H1 (cell line): Measurements from ENCODE around the gene GZMM. TPM values are rescaled to one million over a fixed set of nuclear protein-coding genes. Genes with fewer than 3 reads are reported as not detected.
A peak's percentile ranks its signal among the peaks of the same experiment; 100 is the strongest.

Source experiments
- CTCF ChIA-PET: fragments of 300-600 bp; sonication (Branson Sonifier 250); formaldehyde crosslinking; loops from one replicate; lab custom pipeline; 2021; ENCODE audit not compliant: partially characterized antibody; lab: Charles Lee
- POLR2A ChIA-PET: fragments of 300-600 bp; sonication (Branson Sonifier 250); formaldehyde crosslinking; loops from one replicate; lab custom pipeline; 2021; ENCODE audit warnings: inconsistent platforms; ENCODE audit not compliant: partially characterized antibody; lab: Charles Lee
- DNase-seq, 2 experiments: peaks; one replicate each; pipeline versions ENCODE4 v3.0.0 to v3.0.0-alpha.2; 2010 to 2022; ENCODE audit warnings: low spot score in 2 of 2, low read depth in 1 of 2, mixed read lengths in 1 of 2
- FAIRE-seq: peaks from 2 replicates; lab custom pipeline; 2011; peaks lifted over from hg19 to GRCh38; lab: Jason Lieb, UNC
- H2AFZ ChIP-seq: 2 replicates; pipeline ENCODE4 v1.8.1; 2012; ENCODE audit warnings: low read length, inconsistent platforms
- H2AK5ac ChIP-seq: 2 replicates; pipeline ENCODE4 v1.6.1; 2013; ENCODE audit warnings: low read depth, low read length
- H2BK120ac ChIP-seq: replicated peaks from 2 replicates; pipeline ENCODE3; 2013; ENCODE audit warnings: low read depth, low read length, inconsistent platforms
- H2BK12ac ChIP-seq: 2 replicates; pipeline ENCODE4 v1.6.1; 2013; ENCODE audit warnings: low read depth, low read length
- H2BK15ac ChIP-seq: 2 replicates; pipeline ENCODE4 v1.6.1; 2013; ENCODE audit warnings: low read length
- H2BK20ac ChIP-seq: 2 replicates; pipeline ENCODE4 v1.6.1; 2013; ENCODE audit warnings: low read length
- H2BK5ac ChIP-seq: 2 replicates; pipeline ENCODE4 v1.6.1; 2013; ENCODE audit warnings: low read depth, low read length
- H3K14ac ChIP-seq: 2 replicates; pipeline ENCODE4 v1.6.1; 2013; ENCODE audit warnings: inconsistent platforms; ENCODE audit not compliant: insufficient read length
- H3K18ac ChIP-seq: 2 replicates; pipeline ENCODE4 v1.6.1; 2013; ENCODE audit warnings: low read length; ENCODE audit errors: extremely low read depth
- H3K23ac ChIP-seq: 2 replicates; pipeline ENCODE4 v1.6.1; 2013; ENCODE audit warnings: inconsistent platforms; ENCODE audit not compliant: insufficient read length
- H3K23me2 ChIP-seq: 2 replicates; pipeline ENCODE4 v1.6.1; 2013; ENCODE audit warnings: low read depth, low read length
- H3K27ac ChIP-seq: 2 replicates; pipeline ENCODE4 v1.6.1; 2011; ENCODE audit warnings: low read depth, low read length, inconsistent platforms
- H3K27me3 ChIP-seq, 4 experiments: replicated peaks in 1 of 4; 1 replicate in 1 of 4; 2 replicates in 3 of 4; pipeline versions ENCODE4 v1.6.1 to v1.8.1; 2011 to 2013; ENCODE audit warnings: low read length in 3 of 4, mild to moderate bottlenecking in 3 of 4, inconsistent platforms in 2 of 4, mixed read lengths in 2 of 4, moderate library complexity in 1 of 4; ENCODE audit not compliant: control insufficient read depth in 3 of 4, insufficient read depth in 3 of 4; ENCODE audit errors: extremely low read depth in 1 of 4
- H3K36me3 ChIP-seq, 4 experiments: 2 replicates each; pipeline versions ENCODE4 v1.6.1 to v1.8.1; 2011 to 2013; ENCODE audit warnings: mild to moderate bottlenecking in 4 of 4, low read length in 3 of 4, moderate library complexity in 2 of 4, control low read depth in 1 of 4, inconsistent platforms in 1 of 4; ENCODE audit not compliant: insufficient read depth in 4 of 4, control insufficient read depth in 2 of 4
- H3K4ac ChIP-seq: replicated peaks from 2 replicates; pipeline ENCODE3; 2013; ENCODE audit warnings: low read length, low read depth, mixed read lengths, inconsistent platforms; ENCODE audit not compliant: insufficient read length
- H3K4me1 ChIP-seq, 4 experiments: replicated peaks in 1 of 4; 1 replicate in 1 of 4; 2 replicates in 3 of 4; pipeline versions ENCODE4 v1.6.1 to v1.8.1; 2011 to 2013; ENCODE audit warnings: low read length in 3 of 4, inconsistent platforms in 2 of 4, mixed read lengths in 1 of 4; ENCODE audit not compliant: insufficient read depth in 4 of 4, control insufficient read depth in 3 of 4
- H3K4me2 ChIP-seq, 2 experiments: 2 replicates each; pipeline versions ENCODE4 v1.6.1 to v1.8.1; 2011 to 2013; ENCODE audit warnings: low read depth in 2 of 2, low read length in 2 of 2, control low read depth in 1 of 2, inconsistent platforms in 1 of 2, mild to moderate bottlenecking in 1 of 2; ENCODE audit not compliant: insufficient read depth in 1 of 2
- H3K4me3 ChIP-seq, 4 experiments: fragments of 200-600, 300-600 bp in 1 of 4; sonication (generic), shearing (Covaris generic), sonication (Bioruptor Twin) in 1 of 4; 2 replicates each; pipeline versions ENCODE4 v1.5.1 to v1.8.1; 2011 to 2016; ENCODE audit warnings: low read length in 4 of 4, low read depth in 3 of 4, control low read depth in 2 of 4, inconsistent platforms in 2 of 4, mild to moderate bottlenecking in 2 of 4, mixed read lengths in 1 of 4, moderate library complexity in 1 of 4; ENCODE audit not compliant: insufficient read depth in 2 of 4; ENCODE audit errors: extremely low read depth in 1 of 4
- H3K56ac ChIP-seq: replicated peaks from 2 replicates; pipeline ENCODE3; 2013; ENCODE audit warnings: low read depth, mild to moderate bottlenecking, mixed read lengths, low read length, inconsistent platforms; ENCODE audit not compliant: insufficient read length
- H3K79me1 ChIP-seq: 2 replicates; pipeline ENCODE4 v1.6.1; 2013; ENCODE audit warnings: low read depth, low read length, control low read depth
- H3K79me2 ChIP-seq, 2 experiments: 2 replicates each; pipeline versions ENCODE4 v1.6.1 to v1.8.1; 2012 to 2013; ENCODE audit warnings: low read length in 2 of 2, mild to moderate bottlenecking in 2 of 2, inconsistent platforms in 1 of 2; ENCODE audit not compliant: insufficient read depth in 2 of 2, control insufficient read depth in 1 of 2
- H3K9ac ChIP-seq, 4 experiments: replicated peaks in 1 of 4; 1 replicate in 1 of 4; 2 replicates in 3 of 4; pipeline versions ENCODE4 v1.6.1 to v1.8.1; 2011 to 2013; ENCODE audit warnings: low read depth in 3 of 4, low read length in 3 of 4, control low read depth in 2 of 4, mild to moderate bottlenecking in 2 of 4, moderate library complexity in 2 of 4, inconsistent platforms in 1 of 4; ENCODE audit errors: extremely low read depth in 1 of 4
- H3K9me3 ChIP-seq, 2 experiments: 2 replicates each; pipeline versions ENCODE4 v1.6.1 to v1.8.1; 2012 to 2013; ENCODE audit warnings: mild to moderate bottlenecking in 2 of 2, moderate library complexity in 2 of 2, control low read depth in 1 of 2, inconsistent platforms in 1 of 2, low read depth in 1 of 2, low read length in 1 of 2, mixed read lengths in 1 of 2; ENCODE audit not compliant: insufficient read depth in 2 of 2
- H4K20me1 ChIP-seq, 2 experiments: replicated peaks in 1 of 2; 2 replicates each; pipeline versions ENCODE3 to v1.8.1; 2011 to 2013; ENCODE audit warnings: inconsistent platforms in 2 of 2, low read length in 2 of 2, mild to moderate bottlenecking in 1 of 2; ENCODE audit not compliant: insufficient read depth in 2 of 2, control insufficient read depth in 1 of 2
- H4K5ac ChIP-seq: 2 replicates; pipeline ENCODE4 v1.6.1; 2013; ENCODE audit warnings: low read length, low read depth, mixed read lengths, inconsistent platforms; ENCODE audit not compliant: insufficient read length
- H4K8ac ChIP-seq: 2 replicates; pipeline ENCODE4 v1.8.0; 2013; ENCODE audit warnings: mild to moderate bottlenecking, moderate library complexity, low read length, inconsistent platforms; ENCODE audit not compliant: insufficient read depth; ENCODE audit errors: extremely low read depth
- H4K91ac ChIP-seq: replicated peaks from 2 replicates; pipeline ENCODE3; 2013; ENCODE audit warnings: low read length, mixed read lengths, inconsistent platforms; ENCODE audit not compliant: insufficient read length
- KDM1A ChIP-seq: fragments of 200-600, 300-600 bp; sonication (generic); IDR thresholded peaks from 2 replicates; pipeline ENCODE4 v1.7.1; 2016; ENCODE audit warnings: mild to moderate bottlenecking, low read length, borderline replicate concordance
- WGBS, 2 experiments: shearing (Covaris generic) in 1 of 2; methylation state at CpG; one replicate each; pipeline versions ENCODE4 v1.1.6 to v1.1.7; 2013 to 2015; ENCODE audit warnings: low lambda C conversion rate in 2 of 2, mixed read lengths in 2 of 2, inconsistent platforms in 1 of 2, low coverage in 1 of 2, missing lambda C conversion rate in 1 of 2; ENCODE audit not compliant: insufficient replicate concordance in 2 of 2, insufficient coverage in 1 of 2, insufficient read length in 1 of 2; ENCODE audit errors: extremely low coverage in 1 of 2, missing lambda C conversion rate in 1 of 2; 5-methylcytosine and 5-hydroxymethylcytosine counted together
- polyA plus RNA-seq, 7 experiments: library from polyadenylated mRNA; depleted of rRNA in 3 of 7; stranded (reverse) in 5 of 7; unstranded in 2 of 7; fragments of >200 nt in 5 of 7; fragments of 200-250 nt in 2 of 7; gene quantifications; 1 replicate in 5 of 7; 2 replicates in 1 of 7; 4 replicates in 1 of 7; pipeline versions ENCODE4 v1.2.1 to v1.2.3, GENCODE V29; 2011 to 2013; ENCODE audit warnings: missing spikeins in 2 of 7, mixed read lengths in 2 of 7
- total RNA-seq: library from RNA; stranded (reverse); fragmentation: NEBNext Ultra II Directional; extraction: Animal tissue kit (Norgen Biotek cat#: 25700); gene quantifications from 2 replicates; pipeline ENCODE4 v1.2.1, GENCODE V29; 2021
- TF ChIP-seq, protein P1 (sequence below): IDR thresholded peaks from 2 replicates; pipeline ENCODE4 v1.6.1; 2012; ENCODE audit warnings: inconsistent platforms

The GZMM gene
- total and polyA plus RNA-seq, 2 of the 8 experiments (the other 6 are each of a cell fraction or from before 2014, with no cell fraction given), result 0.09 to 0.32 TPM

DNA sequence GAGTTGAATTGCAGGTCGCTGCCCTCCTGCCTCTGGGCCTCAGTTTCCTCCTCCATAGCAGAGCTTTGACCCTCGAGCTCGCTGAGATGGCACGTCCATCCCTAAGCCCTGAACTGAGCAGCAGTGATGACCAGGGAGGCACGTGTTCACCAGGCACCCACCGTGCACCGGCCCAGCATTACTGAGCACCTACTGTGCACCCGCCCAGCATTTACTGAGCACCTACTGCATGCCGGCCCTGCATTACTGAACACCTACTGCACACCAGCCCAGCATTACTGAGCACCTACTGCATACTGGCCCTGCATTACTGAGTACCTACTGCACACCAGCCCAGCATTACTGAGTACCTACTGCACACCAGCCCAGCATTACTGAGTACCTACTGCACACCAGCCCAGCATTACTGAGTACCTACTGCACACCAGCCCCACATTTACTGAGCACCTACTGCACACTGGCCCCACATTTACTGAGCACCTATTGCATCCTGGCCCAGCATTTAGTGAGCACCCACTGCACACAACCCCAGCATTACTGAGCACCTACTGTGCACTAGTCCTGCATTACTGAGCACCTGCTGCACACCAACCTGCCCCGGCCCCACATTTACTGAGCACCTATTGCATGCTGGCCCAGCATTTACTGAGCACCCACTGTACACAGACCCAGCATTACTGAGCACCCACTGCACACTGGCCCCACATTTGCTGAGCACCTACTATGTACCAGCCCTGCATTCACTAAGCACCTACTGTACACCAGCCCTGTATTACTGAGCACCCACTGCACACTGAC lies 30.3 kb upstream of the GZMM start:
- CTCF ChIA-PET, result no interaction called here
- no peak for FAIRE-seq

More for the DNA sequence above, 30.3 kb upstream of the GZMM start:
- no peak overlapping the region for H3K23ac ChIP-seq
- H3K9ac ChIP-seq, result no peak overlapping the region
- no peak overlapping the region for H3K56ac ChIP-seq
- WGBS, 2 experiments, result 94% methylated on average over 10 of the region's 10 CpGs; no CpG with 5 or more reads in 1 of the 2 experiments
- H2BK15ac ChIP-seq, result no peak overlapping the region
- H2BK12ac ChIP-seq, result no peak overlapping the region
- H3K9me3 ChIP-seq, result no peaks in the 10 kb centered on the region; a peak in 2 of 4 replicates
- peaks cover 1% of the 10 kb centered on the region; the same call in 1 of the 2 replicates for H3K23me2 ChIP-seq
- no peak overlapping the region for H4K91ac ChIP-seq
- peaks cover 0 to 6% (median 3%) of the 10 kb centered on the region in 4 experiments; a peak in 3 of 8 replicates for H3K36me3 ChIP-seq
- H3K79me1 ChIP-seq, result peaks cover 5% of the 10 kb centered on the region; the same call in 1 of the 2 replicates
- no peak overlapping the region for H2AK5ac ChIP-seq
- no peak overlapping the region for H3K4me2 ChIP-seq
- TF ChIP-seq KDM1A, result peak; percentile 61; the same call in 1 of the 2 replicates
- TF ChIP-seq, protein P1, sequence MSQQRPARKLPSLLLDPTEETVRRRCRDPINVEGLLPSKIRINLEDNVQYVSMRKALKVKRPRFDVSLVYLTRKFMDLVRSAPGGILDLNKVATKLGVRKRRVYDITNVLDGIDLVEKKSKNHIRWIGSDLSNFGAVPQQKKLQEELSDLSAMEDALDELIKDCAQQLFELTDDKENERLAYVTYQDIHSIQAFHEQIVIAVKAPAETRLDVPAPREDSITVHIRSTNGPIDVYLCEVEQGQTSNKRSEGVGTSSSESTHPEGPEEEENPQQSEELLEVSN, result no peak
- no peak overlapping the region for H3K4me3 ChIP-seq
- H4K5ac ChIP-seq, result no peak overlapping the region
- peaks cover 0 to 12% of the 10 kb centered on the region in 2 experiments for H4K20me1 ChIP-seq
- no peak overlapping the region for H2BK5ac ChIP-seq
- H3K27ac ChIP-seq, result no peak overlapping the region
- H2BK20ac ChIP-seq, result no peak overlapping the region
- peaks cover 0 to 10% (median 8%) of the 10 kb centered on the region in 4 experiments; a peak in 5 of 7 replicates for H3K4me1 ChIP-seq
- H2BK120ac ChIP-seq, result no peak overlapping the region
- H3K18ac ChIP-seq, result no peak overlapping the region
- H3K4ac ChIP-seq, result no peak overlapping the region
- no peak overlapping the region for H2AFZ ChIP-seq
- no peak overlapping the region for H3K14ac ChIP-seq
- POLR2A ChIA-PET, result interaction anchor here (0.9 kb wide), 1 partner anchor 56 kb away, joined by 4 read pairs; no protein-coding TSS in a partner anchor
- no peak overlapping the region for H4K8ac ChIP-seq
- no peaks in the 10 kb centered on the region for H3K27me3 ChIP-seq
- no peaks in the 10 kb centered on the region for H3K79me2 ChIP-seq
- DNase-seq, result no peak
